Hindlimb muscle (tissue), 1 donor: ENCODE data around the gene NPAS2. TPM values are rescaled to one million over a fixed set of nuclear protein-coding genes. Genes with fewer than 3 reads are reported as not detected.
A peak's percentile ranks its signal among the peaks of the same experiment; 100 is the strongest.

Experiments
- DNase-seq: peaks from one replicate; pipeline ENCODE4 v3.0.0-alpha.2; 2013
- polyA plus RNA-seq: library from polyadenylated mRNA; unstranded; fragments of 120-200 nt; gene quantifications from one replicate; pipeline ENCODE4 v1.2.1, GENCODE V29; 2013; ENCODE audit not compliant: insufficient read length

Gene NPAS2
- 8.7 TPM for polyA plus RNA-seq

DNA sequence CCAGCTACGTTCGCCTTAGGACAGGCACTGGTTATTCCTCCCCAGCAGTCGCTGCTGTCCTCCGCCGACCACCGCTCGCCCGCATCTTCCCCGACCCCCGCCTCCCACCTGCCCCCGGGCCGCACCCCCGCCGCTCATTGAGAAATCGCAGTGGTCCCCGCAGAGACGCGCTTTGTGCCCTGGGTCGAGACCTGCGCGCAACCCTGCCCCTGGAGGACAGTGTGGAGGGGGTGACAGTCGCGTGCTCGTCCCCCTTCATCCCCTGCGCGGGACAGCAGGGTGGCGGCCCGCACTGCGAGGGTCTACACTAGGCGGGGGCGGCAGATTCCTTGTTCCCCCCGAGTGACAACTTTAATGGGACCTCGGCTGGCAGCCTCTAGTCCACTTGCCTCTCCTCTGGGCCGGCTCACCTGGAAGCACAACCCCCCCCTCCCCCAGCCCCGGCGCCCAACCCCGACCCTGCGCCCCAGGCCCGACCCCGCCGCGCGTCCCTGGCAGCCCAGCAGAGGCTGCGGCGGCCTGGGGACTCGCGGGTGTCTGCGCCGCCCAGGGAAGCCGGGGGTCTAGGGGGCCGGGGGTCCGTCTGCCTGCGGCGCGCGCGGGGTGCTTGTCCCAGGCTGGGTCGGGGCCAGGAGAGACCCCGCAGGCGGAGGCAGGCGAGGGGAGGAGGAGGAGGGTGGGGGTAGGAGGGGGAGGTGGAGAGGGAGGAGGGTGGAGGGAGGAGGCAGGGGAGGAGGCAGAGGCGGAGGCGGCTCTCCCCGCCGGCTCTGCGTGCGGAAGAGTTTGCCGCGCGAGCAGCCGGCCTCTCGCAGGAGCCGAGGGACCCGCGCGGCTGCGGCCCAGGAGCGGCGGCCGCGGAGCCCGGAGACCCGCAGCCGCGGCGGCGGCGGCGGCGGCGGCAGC is at the start of gene NPAS2:
TSS of gene NPAS2 (plus strand) at position 770 of the 903 bp plus-strand sequence. CDS start 84,616 bp downstream, outside the sequence.
- DNase-seq, result peak; percentile 69

- DNase-seq, result no peak
Measured at GRCh38 chr2:100771125-100771524, 48.8 kb upstream of the NPAS2 start.

GRCh38 chr2:100773538-100773937 is 46.4 kb upstream of the NPAS2 start:
- DNase-seq, result no peak

- DNase-seq, result no peak
Measured at GRCh38 chr2:100776445-100776844, 43.5 kb upstream of the NPAS2 start.

GRCh38 chr2:100778637-100779450 is 41.1 kb upstream of the NPAS2 start:
- DNase-seq, result no peak

DNA sequence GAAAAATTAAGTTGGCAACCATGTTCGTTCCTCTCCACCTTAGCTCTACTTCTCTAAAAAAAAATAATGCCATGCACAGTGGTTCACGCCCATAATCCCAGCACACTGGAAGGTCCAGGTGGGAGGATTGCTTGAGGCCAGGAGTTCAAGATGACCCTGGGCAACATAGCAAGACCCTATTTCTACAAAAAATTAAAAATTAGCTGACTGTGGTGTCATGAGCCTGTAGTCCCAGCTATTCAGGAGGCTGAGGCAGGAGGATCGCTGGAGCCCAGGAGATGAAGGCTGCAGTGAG is 40.1 kb upstream of the NPAS2 start:
- no peak for DNase-seq

DNA sequence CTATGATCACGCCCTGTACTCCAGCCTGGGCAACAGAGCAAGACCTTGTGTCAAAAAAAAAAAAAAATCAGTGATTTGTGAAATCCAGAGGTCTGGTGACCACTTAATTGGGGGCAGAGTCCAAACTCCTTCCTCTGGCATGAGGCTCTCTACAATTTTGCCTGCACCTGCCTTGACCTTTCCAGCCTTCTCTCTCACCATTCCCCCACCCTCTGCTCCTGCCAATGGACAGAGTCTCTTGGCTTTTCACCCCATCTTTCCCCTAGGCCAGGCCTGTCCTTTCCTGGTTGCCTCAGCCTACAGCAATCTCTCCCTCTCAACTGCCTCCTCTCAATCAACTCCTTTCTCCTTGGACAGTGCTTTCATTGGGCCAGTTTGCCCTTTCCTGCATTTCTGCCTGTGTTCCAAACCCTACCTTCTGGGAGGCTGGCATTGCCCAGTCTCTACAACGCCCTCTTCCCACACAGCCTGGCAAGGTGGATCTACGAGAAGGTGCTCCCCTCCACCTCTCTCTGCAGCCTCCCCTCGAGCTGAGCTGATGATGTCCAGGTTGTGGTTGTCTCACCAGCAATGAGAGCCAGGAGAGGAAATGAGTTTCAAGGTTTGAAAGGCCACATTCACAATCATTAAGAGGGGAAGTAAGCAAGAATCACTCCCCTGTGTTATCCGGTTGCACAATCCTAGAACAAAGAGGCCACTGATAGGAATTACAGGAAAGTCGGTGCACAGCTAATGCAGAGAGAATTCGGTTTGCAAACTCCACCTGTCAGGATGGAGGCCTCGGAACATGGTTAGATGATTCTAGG is 39.5 kb upstream of the NPAS2 start:
- no peak for DNase-seq

DNA sequence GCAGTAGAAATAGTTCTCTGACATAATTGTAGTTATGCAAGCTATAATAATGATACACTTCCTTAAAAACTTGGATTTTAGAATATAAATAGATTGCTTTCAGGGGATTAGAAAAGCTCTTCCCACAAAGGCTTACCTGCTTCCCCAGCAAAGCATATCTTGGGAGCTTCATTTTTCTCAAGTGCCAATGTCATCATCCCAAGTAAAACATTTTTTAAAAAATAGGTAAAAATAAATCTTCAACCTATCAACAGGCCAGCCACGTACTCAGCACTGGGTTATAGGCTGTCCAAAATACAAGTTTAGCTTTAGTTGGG is 39.0 kb upstream of the NPAS2 start:
- no peak for DNase-seq

- DNase-seq, result no peak
Measured at GRCh38 chr2:100781523-100782379, 38.2 kb upstream of the NPAS2 start.

GRCh38 chr2:100782380-100782878 is 37.5 kb upstream of the NPAS2 start:
- DNase-seq, result no peak

- DNase-seq, result no peak
Measured at GRCh38 chr2:100783987-100784386, 36.0 kb upstream of the NPAS2 start.

GRCh38 chr2:100784681-100785080 is 35.3 kb upstream of the NPAS2 start:
- no peak for DNase-seq

DNA sequence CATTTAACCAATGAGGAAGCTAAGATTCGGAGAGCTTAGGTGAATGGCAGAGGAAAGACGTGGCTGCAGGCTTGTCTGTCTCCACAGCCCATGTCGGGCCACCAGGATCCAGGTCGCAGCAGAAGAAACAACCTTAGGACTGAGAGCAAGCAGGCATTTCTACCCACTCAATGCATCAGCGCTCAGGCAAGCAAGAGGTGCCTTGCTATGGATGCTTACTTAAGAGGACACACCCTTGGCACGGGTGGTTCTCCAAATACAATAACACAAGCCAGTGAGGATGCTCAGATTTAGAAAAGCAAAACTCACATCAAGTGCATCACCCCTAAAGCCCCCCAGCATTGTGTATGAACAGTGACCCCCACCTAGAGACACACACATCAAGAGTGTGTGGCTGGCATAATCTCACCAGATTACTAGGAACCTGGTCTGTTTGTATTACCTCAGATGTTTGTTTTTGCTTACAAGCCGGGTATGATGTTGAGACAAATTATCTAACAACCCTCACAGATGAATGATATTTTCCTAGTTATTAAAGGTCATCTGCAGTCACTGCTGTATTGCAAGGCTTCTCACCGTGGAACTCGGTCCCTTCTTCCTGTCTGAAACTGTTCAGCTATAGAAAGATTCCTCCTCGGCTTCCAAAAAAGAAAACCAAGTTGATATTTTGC is 34.2 kb upstream of the NPAS2 start:
- no peak for DNase-seq

GRCh38 chr2:100786297-100786658 is 33.7 kb upstream of the NPAS2 start:
- no peak for DNase-seq

- DNase-seq, result no peak
Measured at GRCh38 chr2:100786985-100787384, 33.0 kb upstream of the NPAS2 start.

DNA sequence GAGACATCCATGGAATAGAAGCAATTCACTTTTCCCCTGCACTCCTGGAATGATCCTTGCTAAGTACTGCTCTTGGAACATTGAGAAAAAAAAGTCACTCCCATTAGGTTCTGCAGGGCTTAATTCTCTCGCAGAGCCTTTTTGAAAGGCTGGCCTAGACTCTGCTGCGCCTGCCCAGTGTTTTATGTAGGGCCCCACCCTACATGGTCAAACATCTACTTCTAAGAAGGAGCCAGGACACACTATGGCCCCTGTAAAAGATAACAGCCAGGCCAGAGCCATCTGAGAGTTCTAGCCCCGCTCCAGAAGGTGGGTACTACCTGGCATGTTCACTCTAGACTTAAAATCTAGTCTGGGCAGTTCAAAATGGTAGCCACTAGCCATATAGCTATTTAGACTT is 30.6 kb upstream of the NPAS2 start:
- DNase-seq, result no peak

DNA sequence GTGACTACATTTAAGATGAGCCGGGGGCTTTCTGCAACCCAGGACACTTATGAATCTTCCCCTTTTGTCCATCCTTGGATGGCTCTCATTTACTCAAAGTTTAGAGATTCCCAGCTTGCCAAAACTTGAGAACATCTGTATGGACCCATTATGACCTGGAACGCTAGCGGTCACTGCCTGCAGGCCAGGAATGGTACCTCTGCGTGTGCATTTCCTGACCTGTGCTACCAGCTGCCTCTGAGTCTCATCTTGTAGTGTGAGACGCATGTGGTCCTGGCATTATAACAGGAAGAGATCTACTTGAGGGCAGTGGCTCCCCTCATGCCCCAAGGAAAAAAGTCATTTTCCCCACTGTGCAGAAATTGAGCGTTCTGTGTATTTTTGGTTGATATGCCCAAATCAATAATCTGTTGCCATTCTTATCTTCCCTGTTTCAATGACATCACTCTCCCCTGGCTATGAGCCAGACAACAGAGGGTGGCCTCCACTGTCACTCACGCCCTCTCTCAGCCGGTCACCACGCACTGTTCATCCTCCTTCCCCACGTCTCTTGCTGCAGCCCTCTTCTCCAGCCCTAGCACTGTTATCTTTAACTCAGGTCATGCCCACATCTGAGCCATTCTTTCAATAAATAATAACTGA is 28.5 kb upstream of the NPAS2 start:
- DNase-seq, result no peak

- DNase-seq, result no peak
Measured at GRCh38 chr2:100791936-100792308, 28.0 kb upstream of the NPAS2 start.

DNA sequence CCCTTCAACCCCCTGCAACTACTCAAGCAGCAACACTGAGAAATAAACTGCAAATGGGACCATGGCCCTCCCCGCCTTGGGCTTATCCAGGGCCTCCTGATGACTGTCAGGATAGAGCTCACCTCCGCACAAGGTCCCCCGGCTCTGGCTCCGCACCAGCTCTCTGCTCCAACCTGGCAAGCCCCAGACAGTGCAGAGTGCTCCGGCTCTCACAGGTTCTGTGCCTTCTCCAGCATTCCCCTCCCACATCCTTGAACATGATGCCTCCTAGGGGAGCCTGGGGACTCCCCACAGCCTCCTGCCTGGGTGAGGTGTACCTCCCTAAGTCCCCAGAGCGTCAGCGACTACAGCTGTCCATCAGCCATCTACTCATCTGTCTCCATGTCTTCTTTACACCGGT is 26.7 kb upstream of the NPAS2 start:
- DNase-seq, result no peak

DNA sequence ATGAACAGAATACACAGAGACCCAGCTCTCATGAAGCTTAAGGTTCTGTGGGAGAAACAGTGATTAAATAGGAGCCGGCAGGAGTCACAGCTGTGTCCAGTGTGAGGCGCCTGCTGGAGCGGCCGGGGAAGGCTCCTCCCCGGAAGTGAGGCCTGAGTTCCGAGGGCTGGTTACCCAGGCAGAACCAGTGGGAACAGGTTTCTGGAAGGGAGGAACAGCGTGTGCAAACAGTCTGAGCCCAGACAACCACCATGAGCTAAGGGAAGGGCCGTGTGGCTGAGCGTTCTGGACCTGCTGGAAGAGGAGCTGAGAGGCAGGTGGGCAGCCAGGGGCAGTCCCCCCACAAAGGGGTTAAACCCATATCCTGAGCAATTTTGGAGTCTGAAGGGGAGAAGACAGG is 26.0 kb upstream of the NPAS2 start:
- no peak for DNase-seq

- DNase-seq, result no peak
Measured at GRCh38 chr2:100796499-100797100, 23.3 kb upstream of the NPAS2 start.
